Stimulated activated naive CD8-positive, alpha-beta T cell treated with anti-CD3 and anti-CD28 coated beads, Interleukin-15, amount 100 ng/mL, for 72 hours (primary cell): ENCODE data around the gene HYCC2.
A peak's percentile ranks its signal among the peaks of the same experiment; 100 is the strongest.
"Not testable (repeated sequence)": the region's sequence is repeated elsewhere in the genome, so short reads cannot be mapped to it uniquely, and the experiment has no call there.

Experiments used
- ATAC-seq: fragments of 150-1000 bp; cut with Tn5 transposase; 2 replicates; pipeline ENCODE4 v1.10.0; 2021; ENCODE audit warnings: mild to moderate bottlenecking, moderate library complexity
- DNase-seq, 2 donors: peaks; one replicate each; pipeline ENCODE4 v3.0.0; 2021 to 2022
- H3K27ac Mint-ChIP-seq, 2 donors: one replicate each; pipeline ENCODE4 v1.8.0; 2022; ENCODE audit warnings: mild to moderate bottlenecking in 2 of 2, mixed read lengths in 2 of 2, moderate library complexity in 2 of 2
- H3K27me3 Mint-ChIP-seq: one replicate; pipeline ENCODE4 v1.8.0; 2022; ENCODE audit warnings: mixed read lengths
- H3K4me1 Mint-ChIP-seq: one replicate; pipeline ENCODE4 v1.8.0; 2022; ENCODE audit warnings: mild to moderate bottlenecking, mixed read lengths
- H3K4me3 Mint-ChIP-seq, 2 donors: one replicate each; pipeline ENCODE4 v1.8.0; 2022; ENCODE audit warnings: mild to moderate bottlenecking in 2 of 2, mixed read lengths in 2 of 2, moderate library complexity in 1 of 2
- H3K9me3 Mint-ChIP-seq, 2 donors: one replicate each; pipeline ENCODE4 v1.8.0; 2022; ENCODE audit warnings: mixed read lengths in 2 of 2

HYCC2 gene

DNA sequence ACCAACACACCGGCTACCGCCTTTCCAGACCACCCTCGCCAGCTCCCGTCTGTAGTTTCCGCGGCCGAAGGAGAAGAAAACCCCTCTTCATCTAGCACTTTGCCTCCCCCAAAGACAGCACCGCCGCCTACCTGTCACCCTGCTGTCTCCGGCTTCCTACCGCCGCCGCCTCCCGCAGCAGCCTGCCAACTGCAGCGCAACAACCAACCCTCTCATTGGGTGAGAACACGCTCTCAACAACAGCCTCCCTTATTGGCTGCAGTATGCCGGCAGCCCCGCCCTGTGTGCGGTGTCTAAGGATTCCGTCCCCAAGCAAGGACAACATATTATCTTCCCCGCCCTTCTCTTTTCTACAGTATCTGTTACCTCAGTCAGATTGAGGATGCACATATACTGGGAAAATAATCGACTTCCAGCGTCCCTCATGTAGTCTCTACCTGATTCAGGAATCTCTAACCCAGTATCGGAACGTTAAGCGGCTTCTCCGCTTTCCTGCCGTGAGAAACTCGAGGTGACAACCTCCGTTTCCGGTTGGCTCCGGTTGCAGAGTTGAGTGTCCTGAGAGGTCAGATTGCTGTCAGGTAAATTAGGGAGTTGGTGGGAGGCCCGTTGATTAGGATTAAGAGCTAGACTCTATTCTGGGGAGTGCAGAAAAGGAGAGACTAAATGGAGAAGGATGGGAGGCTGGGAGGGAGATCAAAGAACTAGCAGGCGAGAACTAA, at the start of gene HYCC2, which contains the start of gene NDUFB3:
HYCC2 (minus strand) TSS at position 193 of the 722 bp plus-strand sequence. CDS start 47,662 bp downstream, outside the sequence.
NDUFB3 (plus strand) TSS at position 523 of the 722 bp plus-strand sequence. CDS start 6,882 bp downstream, outside the sequence.
- H3K9me3 Mint-ChIP-seq = no peaks in the 10 kb centered on the region
- ATAC-seq (peak; percentile 99), DNase-seq (peak; percentile 93 to 95)
- H3K4me3 Mint-ChIP-seq = peak within 1 kb of the TSS; percentile 96 to 99
- peaks cover 55% of the 10 kb centered on the region for H3K4me1 Mint-ChIP-seq
- peak within 1 kb of the TSS; percentile 98 for H3K27ac Mint-ChIP-seq
- no peaks in the 10 kb centered on the region for H3K27me3 Mint-ChIP-seq

DNA sequence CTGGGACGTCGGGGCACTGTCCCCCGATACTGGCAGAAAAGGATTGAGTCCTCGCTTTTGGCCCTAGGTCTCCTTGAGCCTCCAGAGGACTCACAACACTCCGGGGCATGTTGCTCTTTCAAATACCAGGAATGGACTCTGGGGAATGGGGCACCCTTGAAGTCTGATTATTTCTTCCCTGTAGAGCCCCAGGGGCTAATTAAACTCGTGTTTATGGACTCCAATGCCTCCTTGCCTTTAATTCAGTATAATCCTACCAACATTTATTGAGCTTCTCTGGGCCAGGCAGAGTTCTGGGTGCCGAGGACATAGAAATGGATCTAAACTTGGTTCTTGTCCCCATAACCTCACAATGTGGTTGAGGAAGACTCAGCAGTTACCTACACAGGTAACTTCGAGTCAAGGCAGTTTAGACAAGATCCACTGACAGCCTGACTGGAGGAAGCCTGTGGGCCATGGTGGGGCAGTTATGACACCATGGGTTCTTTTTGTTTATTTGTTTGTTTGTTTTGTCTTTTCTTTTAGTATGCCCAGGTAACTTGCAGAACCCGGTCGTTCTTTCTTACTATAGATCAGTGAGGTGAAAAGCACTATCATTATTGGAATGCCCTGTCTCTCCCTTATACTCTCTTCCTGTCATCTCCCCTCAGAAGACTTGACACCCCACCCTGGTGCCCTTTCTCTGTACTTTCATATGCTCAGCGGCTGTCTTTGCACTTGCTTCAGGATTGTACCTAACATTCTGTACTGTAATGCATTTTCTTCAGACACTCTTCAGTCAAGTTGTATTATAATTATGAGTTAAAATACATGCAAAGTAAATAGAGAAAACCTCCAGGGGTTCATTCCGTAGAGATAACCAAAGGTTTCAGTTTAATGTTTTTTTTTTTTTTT, 47.7 kb upstream of the HYCC2 start:
- ATAC-seq = peak; percentile 6
- H3K27me3 Mint-ChIP-seq = no peaks in the 10 kb centered on the region
- peak overlapping the region; percentile 98 to 100 for H3K27ac Mint-ChIP-seq
- no peaks in the 10 kb centered on the region for H3K9me3 Mint-ChIP-seq
- H3K4me3 Mint-ChIP-seq = peak overlapping the region; percentile 89 to 99
- peak in 1 of 2 donors; percentile 36 for DNase-seq
- H3K4me1 Mint-ChIP-seq = peaks cover 46% of the 10 kb centered on the region

DNA sequence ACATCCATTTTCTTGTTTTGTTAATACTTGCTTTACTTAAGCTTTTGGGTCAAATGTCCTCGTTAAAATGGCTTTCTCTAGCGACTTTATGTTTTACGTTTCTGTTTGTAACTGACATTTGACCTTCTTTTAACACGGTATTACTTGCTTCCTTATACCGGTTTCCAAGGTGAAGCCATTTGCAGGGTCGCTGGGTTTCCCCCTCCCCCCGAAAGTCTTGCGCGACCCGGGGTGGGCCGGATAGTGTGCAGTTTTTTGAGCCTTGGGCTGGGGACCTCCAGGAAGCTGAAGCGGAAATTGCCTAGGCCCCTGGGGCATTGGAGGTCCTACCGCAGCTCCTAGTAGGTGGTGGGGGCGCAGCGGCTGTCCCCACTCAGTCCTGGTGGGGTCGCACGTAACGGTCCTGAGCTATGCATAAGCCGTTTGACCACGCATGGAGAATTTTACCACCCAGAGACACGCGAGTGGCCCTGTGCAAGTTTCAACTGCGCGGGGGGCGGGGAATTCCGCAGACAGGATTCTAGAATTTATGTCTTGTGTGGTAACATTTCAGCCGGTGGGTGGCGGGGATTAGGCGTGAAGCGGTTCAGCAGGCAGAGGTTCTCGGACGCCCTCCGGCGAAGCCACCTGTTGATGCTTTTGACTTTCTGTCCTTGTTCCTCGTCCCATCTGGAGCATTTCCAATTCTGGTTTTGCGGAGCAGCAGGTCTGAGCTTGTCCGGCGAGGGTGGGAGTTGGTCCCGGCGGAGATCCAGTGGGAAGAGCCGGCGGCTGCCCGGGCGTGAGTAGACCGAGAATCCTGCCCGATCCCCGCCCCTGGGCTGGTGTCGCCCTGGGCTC, 46.9 kb upstream of the HYCC2 start:
- Mint-ChIP-seq H3K27me3 (no peaks in the 10 kb centered on the region), H3K27ac (peak overlapping the region; percentile 98 to 100), H3K9me3 (no peaks in the 10 kb centered on the region), H3K4me3 (peak overlapping the region; percentile 89 to 99), H3K4me1 (peaks cover 45% of the 10 kb centered on the region)
- peak; percentile 72 for ATAC-seq
- DNase-seq = peak; percentile 90 to 94

DNA sequence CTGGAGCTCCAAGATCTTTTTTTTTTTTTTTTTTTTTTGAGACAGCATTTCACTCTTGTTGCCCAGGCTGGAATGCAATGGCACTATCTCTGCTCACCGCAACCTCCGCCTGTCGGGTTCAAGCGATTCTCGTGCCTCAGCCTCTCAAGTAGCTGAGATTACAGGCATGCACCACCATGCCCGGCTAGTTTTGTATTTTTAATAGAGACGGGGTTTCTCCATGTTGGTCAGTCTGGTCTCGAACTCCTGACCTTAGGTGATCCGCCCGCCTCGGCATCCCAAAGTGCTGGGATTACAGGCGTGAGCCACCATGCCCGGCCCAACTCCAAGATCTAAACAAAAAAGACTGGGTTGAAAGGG, 46.2 kb upstream of the HYCC2 start:
- DNase-seq (peak; percentile 65 to 75), ATAC-seq (peak; percentile 13)
- H3K27me3 Mint-ChIP-seq, H3K9me3 Mint-ChIP-seq: not testable (repeated sequence)
- Mint-ChIP-seq H3K27ac (peak overlapping the region; percentile 98 to 100), H3K4me3 (peak overlapping the region; percentile 89 to 99), H3K4me1 (peaks cover 45% of the 10 kb centered on the region)

DNA sequence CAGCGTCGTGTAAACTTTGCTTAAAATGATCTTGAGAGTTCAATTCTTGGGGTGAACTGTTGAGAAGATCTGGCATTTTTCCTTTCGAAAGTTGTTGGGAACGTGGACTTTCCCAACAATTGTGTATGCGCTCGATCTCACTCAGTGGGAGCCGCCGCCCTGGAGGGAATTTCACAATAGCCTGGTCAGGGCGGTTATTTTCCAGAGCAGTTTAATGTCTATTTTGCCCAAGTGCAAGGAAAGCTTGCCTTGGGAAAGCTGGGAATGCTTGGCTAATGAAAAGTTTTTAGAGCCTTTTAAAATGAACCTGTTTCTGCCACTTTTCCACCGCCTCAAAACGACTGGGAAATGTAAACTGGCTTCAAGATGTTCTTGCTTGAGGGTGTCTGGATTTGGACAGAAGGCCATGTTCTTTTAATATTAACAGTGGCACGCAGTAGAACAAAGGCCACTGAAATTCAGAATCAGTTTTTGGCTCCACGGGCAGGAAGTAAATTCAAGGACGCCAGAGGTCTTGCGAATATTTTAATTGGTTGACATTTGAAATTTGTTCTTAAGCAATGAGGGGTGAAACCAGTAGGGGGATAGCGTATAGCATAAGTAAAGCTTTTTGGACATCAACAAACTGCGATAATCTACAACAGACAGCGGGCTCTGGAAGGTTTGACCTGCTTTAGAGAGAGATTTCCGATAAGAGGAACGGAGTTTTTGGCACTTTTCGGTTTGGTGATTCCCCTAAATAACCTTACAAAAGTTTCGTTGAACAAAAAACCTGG, 45.7 kb upstream of the HYCC2 start:
- ATAC-seq = peak; percentile 61
- peak overlapping the region; percentile 89 to 99 for H3K4me3 Mint-ChIP-seq
- H3K27me3 Mint-ChIP-seq = no peaks in the 10 kb centered on the region
- DNase-seq = peak; percentile 69 to 77
- H3K9me3 Mint-ChIP-seq = no peaks in the 10 kb centered on the region
- peak overlapping the region; percentile 98 to 100 for H3K27ac Mint-ChIP-seq
- peaks cover 40% of the 10 kb centered on the region for H3K4me1 Mint-ChIP-seq

DNA sequence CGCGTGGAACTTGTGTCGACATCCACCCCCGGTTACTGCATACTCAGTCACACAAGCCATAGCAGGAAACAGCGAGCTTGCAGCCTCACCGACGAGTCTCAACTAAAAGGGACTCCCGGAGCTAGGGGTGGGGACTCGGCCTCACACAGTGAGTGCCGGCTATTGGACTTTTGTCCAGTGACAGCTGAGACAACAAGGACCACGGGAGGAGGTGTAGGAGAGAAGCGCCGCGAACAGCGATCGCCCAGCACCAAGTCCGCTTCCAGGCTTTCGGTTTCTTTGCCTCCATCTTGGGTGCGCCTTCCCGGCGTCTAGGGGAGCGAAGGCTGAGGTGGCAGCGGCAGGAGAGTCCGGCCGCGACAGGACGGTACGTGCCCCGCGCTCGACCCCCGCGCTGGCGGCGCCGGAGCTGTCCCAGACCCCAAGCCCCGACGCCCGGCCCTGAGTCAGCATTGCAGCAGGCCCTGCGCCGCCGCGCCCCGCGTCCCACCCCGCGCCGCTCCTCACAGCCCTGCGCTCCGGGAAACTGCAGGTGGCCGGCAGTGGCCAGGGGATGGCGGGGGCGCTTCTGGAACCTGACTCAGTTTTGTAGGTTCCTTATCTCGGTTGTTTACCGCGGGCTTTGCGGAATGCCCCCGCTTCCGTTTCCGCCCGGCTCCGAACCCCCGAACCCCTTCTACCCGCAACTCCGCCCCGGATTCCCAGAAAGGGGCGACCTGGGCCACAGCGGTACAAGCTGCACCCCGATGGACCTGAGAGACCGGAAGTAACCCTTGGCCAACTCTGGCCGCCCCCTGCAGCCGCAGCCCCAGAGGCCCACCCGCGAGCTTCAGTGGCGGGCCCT, 44.9 kb upstream of the HYCC2 start, which contains the start of gene CFLAR:
CFLAR (plus strand) TSS at position 50 of the 844 bp plus-strand sequence. CDS start 13,702 bp downstream, outside the sequence.
- H3K27ac Mint-ChIP-seq = peak within 1 kb of the TSS; percentile 98 to 100
- no peaks in the 10 kb centered on the region for H3K9me3 Mint-ChIP-seq
- DNase-seq = peak; percentile 84 to 91
- H3K4me3 Mint-ChIP-seq = peak within 1 kb of the TSS; percentile 89 to 99
- ATAC-seq = peak; percentile 61
- H3K27me3 Mint-ChIP-seq = no peaks in the 10 kb centered on the region
- H3K4me1 Mint-ChIP-seq = peaks cover 40% of the 10 kb centered on the region

DNA sequence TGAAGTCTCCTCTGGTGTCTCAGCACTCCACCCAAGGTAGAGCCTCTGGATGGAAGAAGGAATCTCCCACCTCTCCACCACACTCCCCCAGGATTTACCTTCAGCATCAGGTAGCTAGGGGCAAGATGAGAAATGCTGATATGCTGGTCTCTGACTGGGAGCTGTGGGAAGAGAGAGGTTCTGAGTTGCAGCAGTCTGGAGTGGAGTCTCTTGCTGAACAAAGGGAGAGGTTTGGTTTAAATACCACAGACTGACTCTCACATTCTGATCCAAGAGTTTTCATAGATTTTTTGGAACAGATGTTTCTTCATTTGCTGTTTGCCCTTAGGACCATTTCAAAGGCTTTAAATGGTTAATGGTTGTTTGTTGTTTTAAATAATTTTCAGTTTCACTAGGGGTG, 43.4 kb upstream of the HYCC2 start:
- ATAC-seq (no peak), DNase-seq (no peak)
- peaks cover 40% of the 10 kb centered on the region for H3K4me1 Mint-ChIP-seq
- H3K4me3 Mint-ChIP-seq = peak overlapping the region; percentile 89 to 99
- no peaks in the 10 kb centered on the region for H3K9me3 Mint-ChIP-seq
- H3K27me3 Mint-ChIP-seq = no peaks in the 10 kb centered on the region
- H3K27ac Mint-ChIP-seq = peak overlapping the region; percentile 96 to 100

DNA sequence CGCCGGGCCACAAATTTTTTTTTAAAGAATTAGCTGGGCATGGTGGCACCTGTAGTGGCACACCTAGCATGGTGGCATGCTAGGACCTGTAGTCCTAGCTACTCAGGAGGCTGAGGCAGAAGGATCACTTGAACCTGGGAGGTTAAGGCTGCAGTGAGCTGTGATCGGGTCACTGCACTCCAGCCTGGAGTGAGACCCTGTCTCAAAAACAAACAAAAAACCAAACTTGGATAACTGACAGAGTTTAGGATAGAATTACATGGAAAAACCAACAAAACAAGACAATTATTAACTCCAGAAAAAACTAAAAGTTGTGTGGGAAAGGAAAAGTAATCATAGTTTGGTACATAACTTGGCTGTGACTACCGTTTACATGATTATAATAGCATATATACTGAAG, 42.9 kb upstream of the HYCC2 start:
- H3K27ac Mint-ChIP-seq = peak overlapping the region in 1 of 2 donors; percentile 77
- no peaks in the 10 kb centered on the region for H3K27me3 Mint-ChIP-seq
- no peak for DNase-seq
- no peaks in the 10 kb centered on the region for H3K9me3 Mint-ChIP-seq
- H3K4me1 Mint-ChIP-seq = peaks cover 40% of the 10 kb centered on the region
- ATAC-seq = no peak
- H3K4me3 Mint-ChIP-seq = peak overlapping the region; percentile 89 to 99

DNA sequence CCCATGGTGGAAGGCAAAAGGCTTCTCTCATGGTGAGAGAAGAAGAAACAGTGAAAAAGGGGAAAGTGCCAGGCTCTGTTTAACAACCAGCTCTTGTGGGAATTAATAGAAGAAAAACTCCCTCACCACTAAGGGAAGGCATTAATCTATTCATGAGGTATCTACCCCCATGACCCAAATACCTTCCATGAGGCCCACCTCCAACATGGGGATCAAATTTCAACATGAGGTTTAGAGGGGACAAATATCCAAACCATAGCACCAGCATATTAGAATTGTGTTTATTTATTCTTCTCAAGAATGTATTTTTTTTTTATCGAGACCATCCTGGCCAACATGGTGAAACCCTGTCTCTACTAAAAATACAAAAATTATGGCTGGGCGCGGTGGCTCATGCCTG, 39.6 kb upstream of the HYCC2 start:
- Mint-ChIP-seq H3K9me3 (peaks cover under 1 to 5% of the 10 kb centered on the region in 2 donors), H3K27ac (peak overlapping the region in 1 of 2 donors; percentile 78), H3K4me3 (no peak overlapping the region), H3K27me3 (no peaks in the 10 kb centered on the region), H3K4me1 (peaks cover 32% of the 10 kb centered on the region)
- DNase-seq = no peak
- ATAC-seq = no peak

DNA sequence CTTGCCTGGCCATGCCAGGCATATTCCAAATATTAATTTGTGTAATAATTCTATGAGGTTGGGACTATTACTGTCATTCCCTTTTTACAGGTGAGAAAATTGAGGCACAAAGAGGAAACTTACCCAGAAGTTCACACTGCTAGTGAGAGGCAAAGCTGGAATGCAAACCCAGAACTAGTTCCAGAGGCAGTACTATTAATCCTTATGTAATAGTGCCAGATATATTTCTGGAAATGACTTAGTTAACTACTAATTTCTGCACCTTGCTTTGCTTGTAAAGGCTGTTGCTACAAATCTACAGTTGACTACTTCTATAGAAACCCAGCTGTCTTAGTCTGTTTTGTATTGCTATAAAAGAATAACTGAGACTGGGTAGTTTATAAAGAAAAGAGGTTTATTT, 39.1 kb upstream of the HYCC2 start:
- Mint-ChIP-seq H3K27ac (no peak overlapping the region), H3K27me3 (no peaks in the 10 kb centered on the region), H3K9me3 (peaks cover 5% of the 10 kb centered on the region in 2 donors), H3K4me3 (no peak overlapping the region), H3K4me1 (peaks cover 27% of the 10 kb centered on the region)
- ATAC-seq (no peak), DNase-seq (no peak)

DNA sequence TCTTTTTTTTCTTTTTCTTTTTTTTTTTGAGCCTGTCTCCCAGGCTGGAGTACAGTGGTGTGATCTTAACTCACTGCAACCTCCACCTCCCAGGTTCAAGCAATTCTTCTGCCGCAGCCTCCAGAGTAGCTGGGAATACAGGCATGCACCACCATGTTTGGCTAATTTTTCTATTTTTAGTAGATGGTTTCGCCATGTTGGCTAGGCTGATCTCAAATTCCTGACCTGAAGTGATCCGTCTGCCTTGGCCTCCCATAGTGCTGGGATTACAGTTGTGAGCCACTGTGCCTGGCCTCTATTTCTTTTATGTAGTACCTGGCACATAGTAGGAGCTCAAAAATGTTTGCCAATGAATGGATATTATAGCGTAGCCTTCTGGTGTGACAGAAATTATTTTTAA, 37.7 kb upstream of the HYCC2 start:
- no peaks in the 10 kb centered on the region for H3K27me3 Mint-ChIP-seq
- peaks cover 12% of the 10 kb centered on the region for H3K4me1 Mint-ChIP-seq
- no peak overlapping the region for H3K4me3 Mint-ChIP-seq
- DNase-seq = no peak
- no peak overlapping the region for H3K27ac Mint-ChIP-seq
- no peak for ATAC-seq
- H3K9me3 Mint-ChIP-seq = peaks cover 5% of the 10 kb centered on the region in 2 donors

DNA sequence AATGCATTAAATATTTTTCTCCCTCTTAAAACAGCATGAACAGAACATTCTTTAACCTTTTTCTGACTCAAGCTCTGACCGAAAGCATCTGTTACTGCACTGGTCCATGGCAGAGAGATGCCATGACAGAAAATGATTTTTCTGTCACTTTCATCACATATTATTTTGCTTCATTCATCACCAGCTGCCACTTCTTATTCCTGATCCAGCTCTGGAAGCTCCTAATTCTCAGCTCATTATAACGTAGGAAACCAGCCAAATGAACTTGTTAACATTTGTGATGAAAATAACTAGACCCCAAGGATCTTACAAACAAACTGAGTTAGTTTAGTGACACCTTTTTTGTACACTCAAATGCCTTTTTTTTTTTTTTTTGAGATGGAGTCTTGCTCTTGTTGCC, 36.9 kb upstream of the HYCC2 start:
- Mint-ChIP-seq H3K9me3 (peaks cover 5% of the 10 kb centered on the region in 2 donors), H3K4me3 (no peak overlapping the region), H3K27ac (no peak overlapping the region), H3K4me1 (peaks cover 7% of the 10 kb centered on the region), H3K27me3 (no peaks in the 10 kb centered on the region)
- no peak for DNase-seq
- ATAC-seq = no peak

DNA sequence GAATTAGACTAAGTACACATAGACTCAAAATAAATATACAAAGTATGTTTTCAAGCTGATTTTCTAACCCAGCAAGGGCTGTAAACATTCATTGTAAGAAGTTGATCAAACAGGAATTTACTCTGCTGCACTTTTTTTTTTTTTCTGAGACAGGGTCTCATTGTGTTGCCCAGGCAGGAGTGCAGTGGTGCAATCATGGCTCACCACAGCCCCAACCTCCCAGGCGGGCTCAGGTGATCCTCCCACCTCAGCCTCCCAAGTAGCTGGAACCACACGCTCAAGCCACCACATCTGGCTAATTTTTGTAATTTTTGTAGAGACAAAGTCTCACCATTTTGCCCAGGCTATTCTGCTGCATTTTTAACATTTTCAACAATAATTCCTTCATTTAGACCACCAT, 36.2 kb upstream of the HYCC2 start:
- ATAC-seq = no peak
- Mint-ChIP-seq H3K27me3 (no peaks in the 10 kb centered on the region), H3K4me3 (no peak overlapping the region), H3K4me1 (no peaks in the 10 kb centered on the region), H3K27ac (no peak overlapping the region), H3K9me3 (peaks cover 5% of the 10 kb centered on the region in 2 donors)
- DNase-seq = no peak

DNA sequence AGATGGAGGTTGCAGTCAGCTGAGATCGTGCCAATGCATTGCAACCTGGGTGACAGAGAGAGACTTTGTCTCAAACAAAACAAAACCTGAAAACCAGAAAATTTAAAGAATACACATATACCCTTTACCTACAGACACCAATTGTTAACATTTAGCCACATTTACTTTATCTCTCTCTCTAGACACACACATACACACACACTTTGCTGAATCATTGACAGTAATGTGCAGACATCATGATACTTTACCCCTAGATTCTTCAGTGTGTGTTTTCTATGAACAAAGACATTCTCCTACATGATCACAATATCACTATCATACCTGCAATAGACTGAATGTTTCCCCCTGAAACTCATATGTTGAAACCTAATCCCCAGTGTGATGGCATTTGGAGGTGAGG, 34.3 kb upstream of the HYCC2 start:
- Mint-ChIP-seq H3K4me1 (no peaks in the 10 kb centered on the region), H3K27me3 (no peaks in the 10 kb centered on the region), H3K27ac (no peak overlapping the region), H3K9me3 (peaks cover 5% of the 10 kb centered on the region in 2 donors), H3K4me3 (no peak overlapping the region)
- DNase-seq (no peak), ATAC-seq (no peak)
